HG02970 (cell line): ENCODE measurements around the gene MKNK2.
"Not testable (repeated sequence)": the region's sequence is repeated elsewhere in the genome, so short reads cannot be mapped to it uniquely, and the experiment has no call there.

Experiments
- ATAC-seq: cut with Tn5 transposase; IDR thresholded peaks from one replicate; pipeline ENCODE4 v1.9.1; 2021; ENCODE audit warnings: mild to moderate bottlenecking, moderate library complexity, moderate number of reproducible peaks; ENCODE audit not compliant: unreplicated experiment, low FRiP score

Gene MKNK2

GRCh38 chr19:2050991-2051772 lies at the start of gene MKNK2:
Gene MKNK2, minus strand, starts transcription at chr19:2051244. Its CDS starts 393 bp downstream, at chr19:2050851.
- ATAC-seq: peak; percentile 54

GRCh38 chr19:2100719-2101061 lies 49.6 kb upstream of the MKNK2 start:
- ATAC-seq: no peak

- ATAC-seq: no peak
Observed at GRCh38 chr19:2099937-2100718, 49.1 kb upstream of the MKNK2 start.

- ATAC-seq: no peak
Observed at GRCh38 chr19:2099054-2099501, 48.0 kb upstream of the MKNK2 start.

- no peak for ATAC-seq
Observed at GRCh38 chr19:2097886-2098327, 46.9 kb upstream of the MKNK2 start.

- ATAC-seq: no peak
Observed at GRCh38 chr19:2097203-2097885, 46.3 kb upstream of the MKNK2 start.

GRCh38 chr19:2096480-2097202 lies 45.6 kb upstream of the MKNK2 start, which contains the start of gene IZUMO4:
Gene IZUMO4, plus strand, starts transcription at chr19:2096915. Its CDS starts 31 bp downstream, at chr19:2096946.
- peak; percentile 73 for ATAC-seq

- peak; percentile 38 for ATAC-seq
Observed at GRCh38 chr19:2096034-2096479, 45.0 kb upstream of the MKNK2 start, which contains the start of gene MOB3A. Gene MOB3A, minus strand, starts transcription at chr19:2096326. Its CDS starts 17,766 bp downstream, at chr19:2078560.

GRCh38 chr19:2091926-2092525 lies 41.0 kb upstream of the MKNK2 start:
- not testable (repeated sequence) for ATAC-seq

- peak; percentile 2 for ATAC-seq
Observed at GRCh38 chr19:2089727-2090053, 38.6 kb upstream of the MKNK2 start.

- peak; percentile 13 for ATAC-seq
Observed at GRCh38 chr19:2089001-2089711, 38.1 kb upstream of the MKNK2 start.

- ATAC-seq: no peak
Observed at GRCh38 chr19:2087621-2088100, 36.6 kb upstream of the MKNK2 start.

GRCh38 chr19:2086695-2087620 lies 35.9 kb upstream of the MKNK2 start:
- ATAC-seq: not testable (repeated sequence)

GRCh38 chr19:2084993-2085720 lies 34.1 kb upstream of the MKNK2 start:
- ATAC-seq: no peak

- no peak for ATAC-seq
Observed at GRCh38 chr19:2083174-2083854, 32.3 kb upstream of the MKNK2 start.

GRCh38 chr19:2081873-2082810 lies 31.1 kb upstream of the MKNK2 start:
- ATAC-seq: no peak
